DMS 273 treated with DMSO at 0.1 percent for 48 hours (cell line): ENCODE measurements around the gene TRIM37.
"Not testable (repeated sequence)": the region's sequence is repeated elsewhere in the genome, so short reads cannot be mapped to it uniquely, and the experiment has no call there.

ENCODE experiments used
- DNase-seq: peaks from one replicate; lab custom pipeline; 2025; lab: John Stamatoyannopoulos, UW

TRIM37 gene, protein sequence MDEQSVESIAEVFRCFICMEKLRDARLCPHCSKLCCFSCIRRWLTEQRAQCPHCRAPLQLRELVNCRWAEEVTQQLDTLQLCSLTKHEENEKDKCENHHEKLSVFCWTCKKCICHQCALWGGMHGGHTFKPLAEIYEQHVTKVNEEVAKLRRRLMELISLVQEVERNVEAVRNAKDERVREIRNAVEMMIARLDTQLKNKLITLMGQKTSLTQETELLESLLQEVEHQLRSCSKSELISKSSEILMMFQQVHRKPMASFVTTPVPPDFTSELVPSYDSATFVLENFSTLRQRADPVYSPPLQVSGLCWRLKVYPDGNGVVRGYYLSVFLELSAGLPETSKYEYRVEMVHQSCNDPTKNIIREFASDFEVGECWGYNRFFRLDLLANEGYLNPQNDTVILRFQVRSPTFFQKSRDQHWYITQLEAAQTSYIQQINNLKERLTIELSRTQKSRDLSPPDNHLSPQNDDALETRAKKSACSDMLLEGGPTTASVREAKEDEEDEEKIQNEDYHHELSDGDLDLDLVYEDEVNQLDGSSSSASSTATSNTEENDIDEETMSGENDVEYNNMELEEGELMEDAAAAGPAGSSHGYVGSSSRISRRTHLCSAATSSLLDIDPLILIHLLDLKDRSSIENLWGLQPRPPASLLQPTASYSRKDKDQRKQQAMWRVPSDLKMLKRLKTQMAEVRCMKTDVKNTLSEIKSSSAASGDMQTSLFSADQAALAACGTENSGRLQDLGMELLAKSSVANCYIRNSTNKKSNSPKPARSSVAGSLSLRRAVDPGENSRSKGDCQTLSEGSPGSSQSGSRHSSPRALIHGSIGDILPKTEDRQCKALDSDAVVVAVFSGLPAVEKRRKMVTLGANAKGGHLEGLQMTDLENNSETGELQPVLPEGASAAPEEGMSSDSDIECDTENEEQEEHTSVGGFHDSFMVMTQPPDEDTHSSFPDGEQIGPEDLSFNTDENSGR

DNA sequence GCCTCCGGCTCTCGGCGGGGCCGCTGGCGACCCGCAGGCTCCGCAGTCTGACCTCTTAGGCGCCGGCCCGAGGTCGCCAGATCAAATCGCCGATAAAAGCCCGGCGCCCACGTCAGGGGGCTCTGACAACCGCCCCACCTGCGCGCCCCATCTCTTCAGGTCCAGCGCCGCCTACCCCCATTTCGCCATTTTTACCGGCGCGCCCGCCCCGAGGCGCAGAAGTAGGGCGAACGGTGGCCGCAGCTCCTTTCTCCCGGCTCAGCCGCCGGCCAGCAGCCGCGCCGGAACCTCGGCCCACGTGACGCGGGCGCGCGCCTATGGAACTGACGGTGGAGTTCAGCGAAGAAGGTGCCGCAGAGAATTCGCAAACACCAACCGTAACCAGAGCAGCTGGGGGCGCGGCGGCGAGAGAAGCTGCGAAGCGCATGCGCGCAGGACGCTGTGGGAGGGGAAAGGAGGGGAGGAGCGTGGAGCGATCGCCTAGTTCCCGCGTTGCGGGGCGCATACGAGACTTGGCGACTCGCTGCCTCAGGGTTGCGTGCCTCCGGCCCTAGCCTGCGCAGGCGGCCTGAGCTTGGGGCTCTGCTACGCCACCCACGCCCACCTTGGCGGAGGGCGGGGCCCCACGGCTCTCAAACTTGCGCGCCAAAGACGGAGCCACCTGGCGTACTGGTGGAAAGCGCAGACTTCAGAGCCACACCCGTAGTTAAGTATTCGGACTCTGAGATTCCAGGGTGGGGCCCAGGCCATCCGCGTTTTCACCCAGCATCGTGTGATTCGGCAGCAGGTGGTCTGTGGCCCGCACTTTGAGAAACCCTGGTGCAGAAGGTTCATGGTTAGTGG is at the start of gene TRIM37:
TSS of gene TRIM37 (minus strand) at position 418 of the 843 bp plus-strand sequence. CDS start 419 bp downstream, outside the sequence.
- peak; percentile 96 for DNase-seq

DNA sequence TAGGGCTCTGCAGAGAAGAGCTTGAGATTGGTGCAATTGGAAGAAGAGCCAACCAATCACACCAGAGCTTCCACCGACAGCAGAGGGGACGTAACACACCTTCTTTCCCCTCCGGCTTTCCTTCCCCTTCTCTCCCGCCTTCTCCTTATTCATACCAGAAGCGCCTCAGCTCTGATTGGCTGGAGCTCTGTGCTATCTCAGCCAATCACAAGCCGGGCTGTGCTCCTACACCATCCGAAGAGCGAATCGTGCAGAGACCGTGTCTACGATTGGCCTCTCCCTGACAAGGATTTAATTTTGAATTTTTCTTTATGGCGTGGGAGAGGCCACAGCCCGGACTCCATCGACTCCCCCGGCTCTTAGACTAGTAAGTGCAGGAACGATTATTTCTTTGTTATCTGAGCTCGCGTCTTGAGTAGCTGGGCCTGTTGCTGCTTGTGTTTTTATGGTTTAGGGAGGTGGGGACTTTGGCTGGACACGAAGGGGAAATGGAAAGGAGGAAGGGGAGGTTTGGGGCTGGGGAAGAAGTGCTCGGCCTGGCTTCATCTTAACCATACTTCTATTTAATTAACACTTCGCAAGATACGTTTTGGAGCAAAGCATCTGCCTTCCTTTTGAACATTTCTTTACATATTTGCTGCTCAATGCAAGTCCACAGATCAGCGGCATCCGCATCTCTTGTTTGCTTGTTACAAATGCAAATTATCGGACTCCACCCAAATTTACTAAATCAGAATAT is 48.9 kb upstream of the TRIM37 start, which contains the start of gene PRR11:
TSS of gene PRR11 (plus strand) at position 308 of the 739 bp plus-strand sequence. CDS start 14,007 bp downstream, outside the sequence.
- DNase-seq, result peak; percentile 100

GRCh38 chr17:59154721-59155438 is 48.2 kb upstream of the TRIM37 start, which contains the start of gene SKA2:
SKA2 (minus strand) TSS chr17:59155186; CDS start chr17:59155163, 23 bp downstream.
- DNase-seq, result peak; percentile 88

DNA sequence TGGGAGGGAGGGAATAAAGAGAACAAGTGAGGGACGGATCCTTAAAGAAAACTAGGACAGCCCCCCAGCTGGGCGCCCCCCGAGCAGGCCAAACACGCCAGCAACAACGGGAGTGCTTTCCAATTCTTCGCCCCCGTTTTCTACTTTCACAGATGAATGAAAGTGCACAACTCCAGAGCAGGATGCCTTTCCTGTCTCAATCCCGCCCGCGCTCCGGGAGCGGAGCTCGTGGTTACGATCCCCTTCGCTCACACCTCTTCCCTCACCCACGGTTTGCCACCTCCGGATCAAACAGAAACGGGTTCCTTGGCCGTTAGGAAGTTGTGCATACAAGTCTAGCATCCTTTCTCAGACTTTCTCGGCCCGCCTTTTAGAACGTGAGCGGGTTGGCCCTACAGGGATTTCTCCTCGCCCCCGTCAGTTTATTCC is 47.6 kb upstream of the TRIM37 start:
- peak; percentile 41 for DNase-seq

- no peak for DNase-seq
Measured at GRCh38 chr17:59152925-59153324, 46.2 kb upstream of the TRIM37 start.

DNA sequence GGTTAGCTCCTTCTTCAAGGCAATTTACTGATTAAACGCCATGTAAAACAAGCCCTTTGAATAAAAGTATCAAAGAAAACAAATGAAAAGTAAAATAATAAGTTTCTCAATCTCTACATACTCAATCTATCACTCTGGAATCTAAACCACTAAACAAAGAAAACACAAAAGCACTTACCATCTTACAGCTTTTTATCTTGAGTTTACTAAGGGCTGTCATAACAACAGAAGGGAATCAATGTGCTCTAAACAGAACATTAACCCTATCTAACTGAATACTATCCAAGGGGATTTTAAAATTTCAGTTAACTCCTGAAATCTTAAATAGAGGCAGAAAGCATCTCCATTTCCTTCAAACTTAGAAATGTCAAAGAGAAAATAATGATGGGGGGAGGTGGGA is 44.9 kb upstream of the TRIM37 start:
- DNase-seq, result no peak

- DNase-seq, result no peak
Measured at GRCh38 chr17:59151006-59151405, 44.3 kb upstream of the TRIM37 start.

- no peak for DNase-seq
Measured at GRCh38 chr17:59149841-59150511, 43.3 kb upstream of the TRIM37 start.

GRCh38 chr17:59149051-59149450 is 42.4 kb upstream of the TRIM37 start:
- DNase-seq, result no peak

DNA sequence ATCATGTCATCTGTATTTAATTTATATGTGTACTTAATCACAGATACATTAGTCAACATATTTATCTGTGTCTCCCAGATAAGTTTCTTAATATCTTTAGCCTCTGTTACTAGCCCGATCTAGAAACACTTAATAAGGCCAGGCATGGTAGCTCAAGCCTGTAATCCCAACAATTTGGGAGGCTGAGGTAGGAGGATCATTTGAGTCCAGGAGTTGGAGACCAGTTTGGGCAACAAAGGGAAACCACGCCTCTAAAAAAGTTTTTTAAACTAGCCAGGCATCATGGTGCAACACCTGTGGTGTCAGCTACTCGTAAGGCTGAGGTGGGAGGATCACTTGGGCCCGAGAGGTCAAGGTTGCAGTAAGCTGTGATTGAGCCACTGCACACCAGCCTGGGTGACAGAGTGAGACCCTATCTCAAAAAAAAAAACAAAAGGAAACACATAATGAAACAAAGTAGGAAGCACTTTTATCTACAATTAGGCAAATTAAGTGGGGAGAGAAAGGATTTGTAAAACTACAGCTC is 39.0 kb upstream of the TRIM37 start:
- DNase-seq, result no peak

GRCh38 chr17:59141860-59142259 is 35.2 kb upstream of the TRIM37 start:
- DNase-seq, result no peak

- no peak for DNase-seq
Measured at GRCh38 chr17:59139939-59140338, 33.3 kb upstream of the TRIM37 start.

DNA sequence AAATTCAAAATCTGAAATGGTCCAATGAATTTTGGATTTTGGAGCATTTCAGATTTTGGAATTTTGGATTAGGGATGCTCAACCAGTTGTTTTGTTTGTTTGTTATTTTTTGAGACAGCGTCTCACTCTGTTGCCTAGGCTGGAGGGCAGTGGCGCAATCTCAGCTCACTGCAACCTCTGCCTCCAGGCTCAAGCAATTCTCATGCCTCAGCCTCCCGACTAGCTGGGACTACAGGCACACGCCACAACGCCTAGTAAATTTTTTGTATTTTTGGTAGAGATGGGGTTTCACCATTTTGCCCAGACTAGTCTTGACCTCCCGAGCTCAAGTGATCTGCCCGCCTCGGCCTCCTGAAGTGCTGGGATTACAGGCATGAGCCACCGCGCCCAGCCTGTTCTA is 31.7 kb upstream of the TRIM37 start:
- not testable (repeated sequence) for DNase-seq

- DNase-seq, result no peak
Measured at GRCh38 chr17:59131131-59131530, 24.5 kb upstream of the TRIM37 start.

- no peak for DNase-seq
Measured at GRCh38 chr17:59129814-59130213, 23.1 kb upstream of the TRIM37 start.

- no peak for DNase-seq
Measured at GRCh38 chr17:59126809-59127417, 20.2 kb upstream of the TRIM37 start.

GRCh38 chr17:59124665-59125064 is 18.0 kb upstream of the TRIM37 start:
- no peak for DNase-seq

DNA sequence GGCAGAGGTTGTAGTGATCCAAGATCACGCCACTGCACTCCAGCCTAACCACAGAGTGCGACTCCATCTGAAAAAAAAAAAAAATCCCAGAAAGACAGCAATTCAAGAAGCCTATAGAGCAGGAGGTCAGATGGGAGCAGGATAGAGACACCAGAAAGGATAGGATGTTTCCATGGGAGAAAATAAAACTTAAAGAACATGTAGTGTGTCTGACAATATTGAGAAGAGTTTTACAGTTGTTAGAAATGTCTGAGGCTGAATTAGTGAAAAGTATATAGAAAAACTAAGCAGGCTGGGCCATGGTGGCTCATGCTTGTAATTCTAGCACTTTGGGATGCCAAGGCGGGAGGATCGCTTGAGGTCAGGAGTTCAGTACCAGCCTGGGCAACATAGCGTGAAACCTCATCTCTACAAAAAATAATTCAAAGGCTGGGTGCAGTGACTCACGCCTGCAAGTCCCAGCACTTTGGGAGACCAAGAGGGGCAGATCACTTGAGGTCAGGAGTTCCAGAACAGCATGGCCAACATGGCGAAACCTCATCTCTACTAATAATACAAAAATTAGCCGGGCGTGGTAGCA is 15.3 kb upstream of the TRIM37 start:
- no peak for DNase-seq
